ENCODE results near the gene PRMT6. TPM values are rescaled to one million over a fixed set of nuclear protein-coding genes. Genes with fewer than 3 reads are reported as not detected.
A peak's percentile ranks its signal among the peaks of the same experiment; 100 is the strongest.
"Not testable (repeated sequence)": the region's sequence is repeated elsewhere in the genome, so short reads cannot be mapped to it uniquely, and the experiment has no call there.

PRMT6 gene
- 21.5 and 28.4 TPM in 2 replicates for total RNA-seq

DNA sequence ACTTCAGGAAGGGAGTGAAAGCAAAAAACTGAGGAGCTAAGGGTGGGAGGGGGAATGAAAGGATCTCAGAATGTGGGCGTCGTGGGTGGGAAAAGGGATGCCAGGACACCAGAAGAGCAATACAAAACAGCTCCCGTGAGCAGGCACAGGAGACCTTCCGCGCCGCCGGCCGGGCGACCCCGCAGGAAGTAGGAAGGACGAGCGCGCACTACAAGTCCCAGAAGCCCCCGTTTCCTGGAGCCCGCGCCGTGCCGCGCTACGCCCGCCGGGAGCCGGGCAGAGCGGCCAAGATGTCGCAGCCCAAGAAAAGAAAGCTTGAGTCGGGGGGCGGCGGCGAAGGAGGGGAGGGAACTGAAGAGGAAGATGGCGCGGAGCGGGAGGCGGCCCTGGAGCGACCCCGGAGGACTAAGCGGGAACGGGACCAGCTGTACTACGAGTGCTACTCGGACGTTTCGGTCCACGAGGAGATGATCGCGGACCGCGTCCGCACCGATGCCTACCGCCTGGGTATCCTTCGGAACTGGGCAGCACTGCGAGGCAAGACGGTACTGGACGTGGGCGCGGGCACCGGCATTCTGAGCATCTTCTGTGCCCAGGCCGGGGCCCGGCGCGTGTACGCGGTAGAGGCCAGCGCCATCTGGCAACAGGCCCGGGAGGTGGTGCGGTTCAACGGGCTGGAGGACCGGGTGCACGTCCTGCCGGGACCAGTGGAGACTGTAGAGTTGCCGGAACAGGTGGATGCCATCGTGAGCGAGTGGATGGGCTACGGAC lies at the start of gene PRMT6:
TSS of gene PRMT6 (plus strand) at position 249 of the 771 bp plus-strand sequence. CDS start at position 291, 42 bp downstream.
- DNase-seq (ENCODE audit: low read depth, low spot score): peak; percentile 43

DNA sequence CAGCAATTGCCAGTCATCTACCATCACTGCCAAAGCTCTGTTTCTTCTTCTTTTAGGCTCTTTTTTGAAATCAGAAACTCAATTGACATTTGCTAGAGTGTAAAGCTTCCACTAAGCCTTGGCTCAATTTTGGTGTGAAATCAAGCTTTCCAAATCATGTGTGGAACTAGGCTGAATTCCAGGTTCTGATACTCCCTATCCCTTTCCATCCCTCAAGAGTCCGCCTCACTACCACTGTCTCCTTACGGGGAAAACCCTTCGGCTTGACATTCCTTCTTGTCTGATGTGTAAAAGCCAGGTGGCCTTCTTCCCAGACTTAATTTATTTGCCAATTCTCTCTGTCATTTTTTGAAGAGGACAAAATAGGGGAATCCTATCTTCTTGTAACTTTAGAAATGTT lies 47.2 kb upstream of the PRMT6 start:
- no peak for DNase-seq (ENCODE audit: low read depth, low spot score)

- no peak for DNase-seq (ENCODE audit: low read depth, low spot score)
Observed at GRCh38 chr1:107010582-107010981, 45.9 kb upstream of the PRMT6 start.

- no peak for DNase-seq (ENCODE audit: low read depth, low spot score)
Observed at GRCh38 chr1:107016376-107016978, 40.0 kb upstream of the PRMT6 start.

DNA sequence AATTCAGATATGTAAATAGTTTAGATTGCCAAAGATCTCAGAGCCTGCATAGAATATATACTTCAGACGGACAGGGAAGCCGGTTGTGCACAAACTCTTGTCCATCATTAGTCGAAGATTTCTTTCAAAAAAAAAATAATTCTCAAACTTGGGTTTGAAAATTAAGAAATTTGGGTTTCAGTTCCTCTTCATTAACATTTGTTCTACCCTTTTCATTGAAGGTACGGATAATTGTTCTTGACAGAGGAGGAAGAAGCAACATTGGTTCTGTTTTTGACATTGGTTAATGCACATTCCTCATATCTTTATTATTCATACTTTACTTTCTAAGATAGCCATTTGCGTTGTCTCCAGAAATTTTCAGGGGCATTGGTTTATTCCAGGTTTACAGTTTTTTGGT lies 38.0 kb upstream of the PRMT6 start:
- no peak for DNase-seq (ENCODE audit: low read depth, low spot score)

GRCh38 chr1:107019166-107019565 lies 37.3 kb upstream of the PRMT6 start:
- peak; percentile 36 for DNase-seq (ENCODE audit: low read depth, low spot score)

GRCh38 chr1:107038874-107039273 lies 17.6 kb upstream of the PRMT6 start:
- not testable (repeated sequence) for DNase-seq (ENCODE audit: low read depth, low spot score)

- DNase-seq (ENCODE audit: low read depth, low spot score): not testable (repeated sequence)
Observed at GRCh38 chr1:107044310-107045220, 11.9 kb upstream of the PRMT6 start.

- no peak for DNase-seq (ENCODE audit: low read depth, low spot score)
Observed at GRCh38 chr1:107047602-107048001, 8.9 kb upstream of the PRMT6 start.

DNA sequence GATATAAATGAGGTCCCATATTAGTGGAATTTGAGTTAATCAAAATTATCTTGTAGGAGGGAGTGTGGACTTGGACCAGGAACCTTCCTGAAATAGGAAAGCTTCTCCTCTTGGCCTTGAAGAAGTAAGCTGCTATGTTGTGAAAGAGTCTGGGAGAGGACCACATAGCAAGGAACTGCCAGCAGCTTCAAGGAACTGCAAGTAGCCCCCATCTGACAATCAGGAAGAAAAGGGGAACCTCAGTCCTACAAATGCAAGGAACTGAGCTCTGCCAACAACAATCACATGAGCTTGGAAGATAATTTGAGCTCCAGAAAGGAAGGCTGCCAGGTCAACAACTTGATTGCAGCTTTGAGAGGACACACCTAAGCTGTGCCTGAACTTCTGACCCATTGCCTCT lies 8.2 kb upstream of the PRMT6 start:
- DNase-seq (ENCODE audit: low read depth, low spot score): no peak

GRCh38 chr1:107051266-107051665 lies 5.2 kb upstream of the PRMT6 start:
- DNase-seq (ENCODE audit: low read depth, low spot score): no peak

DNA sequence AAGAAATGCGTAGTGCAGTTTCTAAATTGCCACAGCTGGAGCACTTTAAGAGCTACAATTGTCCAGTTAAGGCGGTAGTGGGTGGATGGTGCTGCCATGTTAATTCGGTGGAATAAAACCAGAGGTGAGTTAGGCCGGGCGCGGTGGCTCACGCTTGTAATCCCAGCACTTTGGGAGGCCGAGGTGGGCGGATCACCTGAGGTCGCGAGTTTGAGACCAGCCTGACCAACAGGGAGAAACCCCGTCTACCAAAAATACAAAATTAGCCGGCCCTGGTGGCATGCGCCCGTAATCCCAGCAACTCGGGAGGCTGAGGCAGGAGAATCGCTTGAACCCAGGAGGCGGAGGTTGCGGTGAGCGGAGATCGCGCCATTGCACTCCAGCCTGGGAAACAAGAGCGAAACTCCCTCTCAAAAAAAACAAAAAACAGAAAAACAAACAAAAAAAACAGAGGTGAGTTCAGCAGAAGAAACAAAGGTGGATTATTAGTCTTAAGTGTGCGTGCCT lies 502 bp upstream of the PRMT6 start:
- DNase-seq (ENCODE audit: low read depth, low spot score): not testable (repeated sequence)

GRCh38 chr1:107057197-107058133 lies 991 bp downstream of the PRMT6 start:
- peak; percentile 20 for DNase-seq (ENCODE audit: low read depth, low spot score)

GRCh38 chr1:107058245-107059032 lies 2.0 kb downstream of the PRMT6 start:
- no peak for DNase-seq (ENCODE audit: low read depth, low spot score)

DNA sequence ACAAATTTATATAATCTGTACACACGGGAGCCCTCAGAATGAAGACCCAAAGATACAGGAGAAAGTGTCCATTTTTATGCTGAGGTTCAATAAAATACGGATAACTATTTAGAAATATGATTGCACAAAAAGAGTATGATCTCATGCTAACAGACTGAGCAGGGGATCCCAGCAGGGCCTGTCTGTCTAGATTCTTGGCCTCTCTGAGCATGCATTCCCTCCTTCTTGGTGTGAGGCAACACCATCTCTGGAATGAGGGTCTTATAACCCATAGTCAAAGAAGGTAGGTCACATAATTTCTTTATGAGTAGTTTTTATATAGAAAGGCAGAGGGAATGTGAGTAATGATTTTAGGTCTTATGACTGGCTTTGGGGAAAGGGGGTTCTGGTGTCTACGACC lies 5.4 kb downstream of the PRMT6 start:
- DNase-seq (ENCODE audit: low read depth, low spot score): no peak

GRCh38 chr1:107073493-107073892 lies 17.0 kb downstream of the PRMT6 start:
- no peak for DNase-seq (ENCODE audit: low read depth, low spot score)

DNA sequence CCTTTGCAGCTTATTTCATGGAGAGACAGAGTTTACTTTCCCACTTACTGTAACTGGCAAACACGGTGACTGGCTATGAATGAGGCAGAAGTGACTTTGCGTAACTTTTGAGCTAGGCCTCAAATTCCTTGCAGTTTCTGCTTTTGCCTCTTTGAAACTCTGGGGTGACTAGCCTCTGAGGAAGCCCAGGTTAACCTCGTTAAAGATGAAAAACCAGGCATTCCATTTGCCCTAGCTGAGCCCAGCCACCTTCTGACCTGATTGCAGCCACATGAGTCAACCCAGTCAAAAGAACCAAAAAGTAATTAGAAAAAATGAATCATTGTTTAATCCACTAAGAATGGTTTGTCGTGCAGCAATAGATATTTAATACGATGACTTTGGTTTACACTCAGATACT lies 20.4 kb downstream of the PRMT6 start:
- no peak for DNase-seq (ENCODE audit: low read depth, low spot score)

- DNase-seq (ENCODE audit: low read depth, low spot score): no peak
Observed at GRCh38 chr1:107079249-107079648, 22.8 kb downstream of the PRMT6 start.

DNA sequence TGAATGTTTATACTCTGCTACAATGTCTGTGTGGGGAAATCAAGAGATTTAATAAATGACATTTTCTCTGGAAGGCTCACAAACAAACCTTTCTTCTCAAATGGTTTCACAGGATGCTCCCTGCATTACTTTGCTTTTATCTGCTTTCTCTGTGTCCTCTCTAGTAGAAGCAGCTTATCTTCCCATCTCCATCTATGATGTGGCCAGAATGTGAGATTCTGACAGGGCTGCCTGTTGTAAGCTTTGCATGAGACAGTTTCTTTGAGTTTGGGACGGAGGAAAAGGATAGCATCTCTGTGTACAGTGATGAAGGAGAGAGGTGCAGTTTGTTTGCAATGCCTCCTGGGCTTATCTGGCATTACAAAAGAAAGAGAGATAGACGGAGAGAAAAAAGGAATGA lies 24.6 kb downstream of the PRMT6 start:
- DNase-seq (ENCODE audit: low read depth, low spot score): no peak

DNA sequence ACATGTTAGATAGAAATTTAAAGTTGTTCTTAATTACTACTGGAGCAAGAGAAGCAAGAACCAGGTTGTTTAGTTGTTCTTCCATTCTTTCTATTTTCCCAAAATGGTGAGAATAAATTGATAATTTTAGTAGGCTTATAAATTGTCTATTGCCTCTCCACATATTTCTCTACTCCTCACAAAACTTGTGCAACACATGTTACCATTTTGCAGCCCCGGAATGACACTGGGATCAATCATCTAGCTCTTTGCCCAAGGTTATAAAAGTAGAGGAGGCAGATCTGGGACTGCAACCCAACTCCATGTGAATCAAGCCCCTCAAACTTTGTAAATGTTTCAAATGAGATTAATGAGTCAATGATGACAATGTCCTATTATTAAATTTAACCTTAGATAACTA lies 34.9 kb downstream of the PRMT6 start:
- DNase-seq (ENCODE audit: low read depth, low spot score): no peak

Measured in pulmonary artery endothelial cell (primary cell).